NB4 (cell line): ENCODE results near the gene IL36B.

Experiments used
- DNase-seq: peaks from one replicate; pipeline ENCODE4 v3.0.0; 2010; ENCODE audit warnings: low read depth
- H3K4me3 ChIP-seq: one replicate; pipeline ENCODE4 v1.5.1; 2011; ENCODE audit warnings: mild to moderate bottlenecking, low read depth, low read length, moderate library complexity
- MYC ChIP-seq: IDR thresholded peaks from 2 replicates; pipeline ENCODE4 v1.6.1; 2011; ENCODE audit warnings: low read depth, low read length
- POLR2A ChIP-seq: IDR thresholded peaks from 2 replicates; pipeline ENCODE4 v1.6.1; 2011; ENCODE audit warnings: mild to moderate bottlenecking; ENCODE audit not compliant: insufficient read length; ENCODE audit errors: extremely low read depth
- TF ChIP-seq, protein P1 (sequence below): IDR thresholded peaks from 2 replicates; pipeline ENCODE4 v1.6.1; 2011; ENCODE audit warnings: low read depth, low read length
- TF ChIP-seq, protein P2 (sequence below): IDR thresholded peaks from one replicate; pipeline ENCODE4 v1.5.1; 2012; ENCODE audit warnings: low read depth, low read length

IL36B gene

DNA sequence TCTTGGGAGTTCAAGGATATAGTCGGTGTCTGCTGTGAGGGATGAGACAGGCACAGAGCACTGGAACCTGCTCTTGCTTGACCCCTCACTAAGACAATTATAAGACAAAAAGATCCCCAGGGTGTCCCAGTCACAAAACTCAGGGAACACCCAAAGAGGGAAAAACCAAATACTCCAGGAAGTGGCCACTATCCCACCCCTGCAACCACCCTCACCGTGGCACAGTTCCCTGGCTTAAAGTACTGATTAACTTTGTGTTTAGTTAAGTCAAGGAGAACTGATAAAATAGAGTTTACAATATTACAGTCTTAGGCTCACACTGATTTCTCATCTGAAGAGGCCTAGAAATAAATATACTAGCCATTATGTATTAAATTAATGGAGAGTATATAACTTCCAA, 13.5 kb downstream of the IL36B start:
- no peak for DNase-seq
- no peak for TF ChIP-seq MYC
- TF ChIP-seq, protein P1, sequence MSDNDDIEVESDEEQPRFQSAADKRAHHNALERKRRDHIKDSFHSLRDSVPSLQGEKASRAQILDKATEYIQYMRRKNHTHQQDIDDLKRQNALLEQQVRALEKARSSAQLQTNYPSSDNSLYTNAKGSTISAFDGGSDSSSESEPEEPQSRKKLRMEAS = no peak
- TF ChIP-seq, protein P2, sequence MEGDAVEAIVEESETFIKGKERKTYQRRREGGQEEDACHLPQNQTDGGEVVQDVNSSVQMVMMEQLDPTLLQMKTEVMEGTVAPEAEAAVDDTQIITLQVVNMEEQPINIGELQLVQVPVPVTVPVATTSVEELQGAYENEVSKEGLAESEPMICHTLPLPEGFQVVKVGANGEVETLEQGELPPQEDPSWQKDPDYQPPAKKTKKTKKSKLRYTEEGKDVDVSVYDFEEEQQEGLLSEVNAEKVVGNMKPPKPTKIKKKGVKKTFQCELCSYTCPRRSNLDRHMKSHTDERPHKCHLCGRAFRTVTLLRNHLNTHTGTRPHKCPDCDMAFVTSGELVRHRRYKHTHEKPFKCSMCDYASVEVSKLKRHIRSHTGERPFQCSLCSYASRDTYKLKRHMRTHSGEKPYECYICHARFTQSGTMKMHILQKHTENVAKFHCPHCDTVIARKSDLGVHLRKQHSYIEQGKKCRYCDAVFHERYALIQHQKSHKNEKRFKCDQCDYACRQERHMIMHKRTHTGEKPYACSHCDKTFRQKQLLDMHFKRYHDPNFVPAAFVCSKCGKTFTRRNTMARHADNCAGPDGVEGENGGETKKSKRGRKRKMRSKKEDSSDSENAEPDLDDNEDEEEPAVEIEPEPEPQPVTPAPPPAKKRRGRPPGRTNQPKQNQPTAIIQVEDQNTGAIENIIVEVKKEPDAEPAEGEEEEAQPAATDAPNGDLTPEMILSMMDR = no peak
- no peak for TF ChIP-seq POLR2A

GRCh38 chr2:113038291-113038690, 14.4 kb downstream of the IL36B start:
- DNase-seq = no peak
- TF ChIP-seq, protein P1 = no peak
- TF ChIP-seq POLR2A = no peak
- TF ChIP-seq, protein P2 = no peak
- H3K4me3 ChIP-seq = no peak overlapping the region

More for the DNA sequence above, 13.5 kb downstream of the IL36B start:
- no peak overlapping the region for H3K4me3 ChIP-seq

DNA sequence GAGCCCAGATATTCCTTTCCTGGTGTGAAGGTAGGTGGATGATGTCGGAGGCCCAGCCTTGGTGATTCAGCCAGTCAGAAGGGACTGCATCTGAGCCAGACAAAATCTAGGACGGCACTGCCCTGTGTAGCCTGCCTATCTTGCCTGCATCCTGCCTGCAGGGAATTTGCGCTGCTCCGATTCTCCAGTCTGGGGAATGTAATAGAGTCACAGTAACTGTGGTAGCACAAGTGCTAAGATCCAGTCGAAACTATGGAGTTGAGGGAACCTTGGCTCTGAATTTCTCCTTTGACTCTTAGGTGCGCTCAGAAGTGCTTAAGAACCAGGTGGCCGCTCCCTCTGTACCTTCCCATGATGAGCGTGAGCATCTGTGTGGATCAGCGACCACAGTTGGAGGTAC, 15.9 kb downstream of the IL36B start:
- no peak overlapping the region for H3K4me3 ChIP-seq
- no peak for DNase-seq
- TF ChIP-seq POLR2A (no peak), MYC (no peak)
- TF ChIP-seq, protein P1 = no peak
- TF ChIP-seq, protein P2 = no peak

GRCh38 chr2:113034016-113034415, 18.7 kb downstream of the IL36B start:
- TF ChIP-seq POLR2A (no peak), MYC (no peak)
- TF ChIP-seq, protein P1 = no peak
- TF ChIP-seq, protein P2 = no peak
- no peak overlapping the region for H3K4me3 ChIP-seq
- DNase-seq = no peak

DNA sequence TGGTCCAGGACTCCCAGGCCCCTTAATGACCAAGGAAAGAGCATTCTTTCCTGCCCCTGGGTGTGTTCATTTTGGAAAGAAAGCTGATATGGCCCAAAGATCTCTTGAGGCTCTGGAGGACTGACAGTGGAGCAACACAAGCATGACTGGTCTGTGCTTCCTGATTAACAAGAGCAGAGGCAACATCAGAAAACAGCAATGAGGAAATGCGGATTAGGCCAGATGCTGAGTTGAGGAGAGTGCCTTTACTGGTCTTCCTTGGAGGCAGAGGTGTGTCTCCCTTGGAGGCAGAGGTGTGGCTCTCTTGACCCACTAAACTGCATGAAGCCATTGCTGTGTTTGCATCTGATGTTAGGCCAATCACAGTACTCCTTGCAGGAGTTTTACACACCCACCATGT, 19.9 kb downstream of the IL36B start:
- DNase-seq = peak; percentile 5
- no peak overlapping the region for H3K4me3 ChIP-seq
- TF ChIP-seq, protein P1 = no peak
- TF ChIP-seq MYC (no peak), POLR2A (no peak)
- TF ChIP-seq, protein P2 = no peak

- H3K4me3 ChIP-seq = no peak overlapping the region
- TF ChIP-seq, protein P2 = no peak
- TF ChIP-seq POLR2A = no peak
- no peak for TF ChIP-seq MYC
- TF ChIP-seq, protein P1 = no peak
- DNase-seq = no peak
Observed at GRCh38 chr2:113028112-113028511, 24.6 kb downstream of the IL36B start.
